Measurements from ENCODE around the gene TSPAN8. TPM values are rescaled to one million over a fixed set of nuclear protein-coding genes. Genes with fewer than 3 reads are reported as not detected.
A peak's percentile ranks its signal among the peaks of the same experiment; 100 is the strongest.
"Not testable (repeated sequence)": the region's sequence is repeated elsewhere in the genome, so short reads cannot be mapped to it uniquely, and the experiment has no call there.

TSPAN8 gene
- total RNA-seq, 2 donors from 2014 or later: 1,490 to 2,025 TPM

DNA sequence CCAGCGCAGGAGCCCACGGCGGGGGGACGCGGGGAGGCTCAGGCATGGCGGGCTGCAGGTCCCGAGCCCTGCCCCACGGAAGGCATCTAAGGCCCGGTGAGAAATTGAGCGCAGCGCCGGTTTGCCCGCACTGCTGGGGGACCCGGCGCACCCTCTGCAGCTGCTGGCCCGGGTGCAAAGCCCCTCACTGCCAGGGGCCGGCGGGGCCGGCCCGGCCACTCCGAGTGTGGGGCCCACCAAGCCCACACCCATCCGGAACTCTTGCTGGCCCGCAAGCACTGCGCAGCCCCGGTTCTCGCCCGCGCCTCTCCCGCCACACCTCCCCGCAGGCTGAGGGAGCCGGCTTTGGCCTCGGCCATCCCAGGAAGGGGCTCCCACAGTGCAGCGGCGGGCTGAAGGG, 8.5 kb upstream of the TSPAN8 start:
- intact Hi-C loops (cut with DNase I, micrococcal nuclease): no loop called here
- DNase-seq (no peak), ATAC-seq (no peak)

DNA sequence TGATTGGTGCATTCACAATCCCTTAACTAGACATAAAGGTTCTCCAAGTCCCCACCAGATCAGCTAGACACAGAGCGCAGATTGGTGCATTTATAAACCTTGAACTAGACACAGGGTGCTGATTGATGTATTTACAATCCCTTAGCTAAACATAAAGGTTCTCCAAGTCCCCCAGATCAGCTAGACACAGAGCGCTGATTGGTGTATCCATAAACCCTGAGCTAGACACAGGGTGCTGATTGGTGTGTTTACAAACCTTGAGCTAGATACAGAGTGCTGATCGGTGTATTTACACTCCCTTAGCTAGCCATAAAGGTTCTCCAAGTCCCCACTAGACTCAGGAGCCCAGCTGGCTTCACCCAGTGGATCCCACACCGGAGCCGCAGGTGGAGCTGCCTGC, 8.0 kb upstream of the TSPAN8 start:
- ATAC-seq; intact Hi-C loops (cut with DNase I, micrococcal nuclease); DNase-seq: not testable (repeated sequence)

DNA sequence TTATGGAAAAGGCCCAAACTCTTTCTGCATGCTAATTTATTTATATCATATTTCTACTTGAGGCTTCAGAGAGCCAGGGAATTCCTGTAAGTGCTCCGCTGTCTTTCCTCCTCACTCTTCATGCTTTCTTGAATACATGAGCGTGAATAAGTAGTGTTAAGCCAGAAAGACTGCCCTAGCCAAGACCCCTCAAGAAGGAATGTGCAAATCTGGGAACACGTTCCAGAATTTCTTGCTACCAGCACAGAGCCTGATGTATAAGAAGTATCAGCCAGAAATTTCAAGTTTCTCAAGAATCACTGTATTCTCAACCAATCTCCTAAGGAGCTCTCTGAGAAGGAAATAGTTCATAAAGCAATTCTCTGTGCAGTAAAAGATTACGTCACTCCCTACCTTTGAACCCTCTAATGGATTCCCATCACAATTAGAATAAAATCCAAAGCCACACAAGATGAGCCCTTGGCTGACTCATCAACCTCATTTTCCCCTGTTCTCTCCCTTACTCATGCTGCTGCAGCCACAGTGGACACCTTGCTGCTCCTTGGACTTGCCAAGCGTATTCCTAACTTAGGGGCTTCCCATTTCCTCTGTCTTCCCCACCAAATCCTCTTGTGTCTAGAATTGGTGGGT, 6.9 kb upstream of the TSPAN8 start:
- ATAC-seq: peak; percentile 65
- intact Hi-C loops (cut with DNase I, micrococcal nuclease): no loop called here
- DNase-seq: peak in 1 of 2 donors; percentile 55

DNA sequence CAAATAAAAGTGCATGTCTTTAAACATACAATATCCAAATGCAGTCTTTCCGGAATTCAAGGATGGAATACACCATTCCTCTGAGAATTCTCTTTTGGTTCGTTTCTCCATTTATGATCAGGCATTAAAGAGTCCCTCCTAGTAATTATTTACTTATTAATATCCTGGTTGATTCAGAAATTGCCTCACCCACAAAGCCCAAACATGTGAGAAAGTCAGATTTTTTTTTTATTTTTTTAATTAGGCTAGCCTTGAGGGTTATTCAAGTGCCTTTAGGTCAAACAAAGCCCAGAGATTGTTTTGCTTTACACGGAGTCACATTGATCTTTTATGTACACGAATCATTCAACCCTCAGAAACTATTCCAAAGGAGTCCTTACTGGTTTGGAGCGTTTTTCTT, 6.4 kb upstream of the TSPAN8 start:
- no peak for DNase-seq
- no peak for ATAC-seq
- intact Hi-C loops (cut with DNase I, micrococcal nuclease): no loop called here

DNA sequence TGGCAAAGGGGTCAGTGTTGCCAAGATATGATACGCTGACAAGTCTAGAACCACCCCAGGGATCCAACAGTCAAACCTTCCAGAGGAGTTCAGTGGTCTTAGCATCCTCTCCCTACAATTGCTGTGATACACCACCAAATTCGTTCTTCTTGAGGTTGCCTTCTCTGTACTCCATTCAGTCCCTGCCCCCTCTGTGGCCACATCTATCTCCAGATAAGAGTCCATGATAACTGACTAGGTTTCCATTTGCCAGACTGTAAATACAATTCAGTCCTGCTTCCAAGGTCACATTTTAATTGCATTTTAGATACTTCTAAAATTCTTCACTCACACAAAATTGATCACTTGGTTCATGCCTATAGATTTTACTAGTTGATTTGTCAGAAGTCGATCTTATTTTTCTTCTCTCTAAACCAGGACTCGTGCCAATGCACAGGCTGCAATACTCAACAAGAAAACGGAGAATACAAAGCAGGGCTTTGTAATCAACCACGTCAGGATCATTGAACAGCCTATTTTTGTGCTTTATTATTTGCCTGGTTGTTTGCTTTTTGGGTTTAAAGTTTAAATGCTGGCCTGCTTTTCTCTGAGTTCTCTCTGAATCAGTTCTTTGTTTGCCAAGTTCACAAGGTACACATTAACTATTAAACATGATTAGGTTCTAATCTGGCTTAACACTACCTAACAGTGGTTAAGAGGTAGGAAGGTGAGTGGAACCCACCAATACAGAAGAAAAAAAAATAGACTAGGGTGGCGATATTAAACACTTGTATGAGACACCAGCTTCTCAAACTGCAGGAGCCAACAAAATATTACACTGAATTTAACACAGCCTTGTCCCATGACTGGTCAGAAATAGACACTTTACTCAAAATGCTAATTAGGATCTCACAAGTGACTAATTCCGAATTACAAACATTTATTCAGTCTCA, 5.3 kb upstream of the TSPAN8 start:
- intact Hi-C loops (cut with DNase I, micrococcal nuclease): no loop called here
- peak; percentile 24 for ATAC-seq
- DNase-seq: peak in 1 of 2 donors; percentile 31

DNA sequence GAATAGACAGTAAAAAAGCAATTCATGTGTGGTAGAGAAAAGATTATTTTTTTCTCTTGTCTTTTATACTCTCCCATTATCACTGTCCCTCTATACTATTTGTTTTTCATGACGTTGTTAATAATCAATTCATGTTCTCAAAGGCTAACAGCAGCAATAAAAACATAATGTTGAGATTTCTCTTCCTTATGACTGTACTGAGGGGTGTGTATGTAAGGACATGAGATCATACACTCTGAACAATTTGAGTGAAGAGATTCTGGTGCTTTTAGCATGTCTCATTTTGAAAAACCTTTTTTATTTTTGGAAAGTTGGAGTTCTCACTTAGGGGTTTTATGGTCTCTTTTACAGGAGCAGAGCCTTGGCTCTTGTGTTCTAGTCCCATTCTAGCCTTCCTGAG, 3.8 kb upstream of the TSPAN8 start:
- peak; percentile 47 for ATAC-seq
- DNase-seq: no peak

DNA sequence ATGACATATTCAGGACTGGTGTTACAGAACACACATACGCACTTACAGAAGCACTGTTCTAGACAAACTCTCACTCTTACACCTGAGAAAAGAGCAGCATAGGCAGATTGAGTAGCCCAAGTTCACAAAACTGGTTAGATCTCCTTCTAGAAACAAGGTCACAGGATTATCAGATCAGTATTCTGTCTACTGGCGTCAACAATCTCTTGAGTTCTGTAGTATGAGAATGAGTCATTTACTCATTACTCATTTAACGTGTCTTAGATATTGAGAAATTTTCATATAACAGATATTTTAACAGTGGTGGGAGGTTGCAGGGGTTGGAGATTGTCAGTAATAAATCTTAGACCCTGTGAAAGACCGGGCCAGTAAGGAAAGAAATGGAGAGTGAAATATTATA, 2.8 kb upstream of the TSPAN8 start:
- no peak for ATAC-seq
- DNase-seq: no peak
- intact Hi-C loops (cut with DNase I, micrococcal nuclease): no loop called here

More for the DNA sequence above, 3.8 kb upstream of the TSPAN8 start:
- intact Hi-C loops (cut with DNase I, micrococcal nuclease): no loop called here

DNA sequence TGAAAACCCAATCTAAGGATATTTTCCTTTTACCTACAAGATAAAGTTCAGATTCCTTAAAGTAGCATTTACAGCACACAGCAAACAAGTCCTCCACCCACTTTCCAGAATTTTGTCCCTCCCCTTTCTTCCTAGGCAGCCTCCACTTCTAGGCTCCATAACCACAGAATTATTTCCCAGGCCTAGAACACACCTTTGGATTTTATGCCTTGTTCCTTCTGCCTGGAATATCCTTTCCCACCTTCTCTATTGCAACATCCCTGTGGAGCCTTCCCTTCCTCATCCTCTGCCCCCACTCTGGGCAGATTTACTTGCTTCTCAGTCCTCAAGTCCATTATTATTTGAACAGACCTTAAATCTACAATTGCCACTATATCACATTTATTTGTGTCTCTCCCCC, 2.1 kb upstream of the TSPAN8 start:
- ATAC-seq (peak; percentile 3), DNase-seq (no peak)
- intact Hi-C loops (cut with DNase I, micrococcal nuclease): no loop called here

DNA sequence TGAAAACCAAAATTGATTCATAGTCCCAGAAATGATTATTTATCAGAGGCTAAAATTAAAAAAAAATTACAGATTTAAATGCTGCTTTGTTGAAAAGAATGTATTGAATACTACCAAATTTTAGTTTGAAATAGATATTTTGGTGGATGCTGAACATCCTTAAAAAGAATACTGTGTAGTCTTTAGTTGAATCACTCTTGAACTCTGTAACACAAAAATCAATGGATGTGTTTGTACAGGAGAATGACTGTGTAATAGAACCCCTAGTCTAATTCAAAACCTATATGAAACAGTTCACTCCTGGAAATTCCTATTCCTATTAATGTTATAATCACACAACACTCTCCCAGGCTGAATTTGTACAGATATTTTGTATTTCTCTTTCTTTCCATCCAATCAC, 1.5 kb upstream of the TSPAN8 start:
- intact Hi-C loops (cut with DNase I, micrococcal nuclease): no loop called here
- ATAC-seq (no peak), DNase-seq (no peak)

DNA sequence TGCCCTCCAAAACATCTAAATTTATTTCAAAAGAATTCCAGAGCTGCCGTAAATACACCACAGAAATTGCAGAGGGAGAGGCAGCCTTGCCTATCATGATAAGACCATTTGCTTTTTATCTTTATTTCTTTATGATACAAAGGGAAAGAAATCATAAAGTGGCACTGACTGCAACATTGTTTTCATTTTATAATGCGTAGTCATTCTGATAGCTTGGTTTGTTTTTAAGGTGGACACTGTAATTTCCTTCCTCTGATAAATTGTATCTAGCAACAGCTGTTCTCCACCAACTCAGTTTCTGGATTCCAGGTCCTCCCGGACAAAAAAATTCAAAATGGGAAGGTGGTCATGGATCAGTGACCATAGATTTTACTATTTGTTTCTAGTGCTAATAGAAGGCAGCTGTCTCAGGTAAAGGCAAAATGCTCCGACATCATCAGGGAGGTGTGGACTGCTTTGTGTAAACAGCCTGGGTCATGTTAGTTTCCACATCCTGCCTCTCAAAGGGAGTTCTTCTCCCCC, 623 bp upstream of the TSPAN8 start:
- DNase-seq (peak in 1 of 2 donors; percentile 38), ATAC-seq (peak; percentile 57)
- intact Hi-C loops (cut with DNase I, micrococcal nuclease): no loop called here

DNA sequence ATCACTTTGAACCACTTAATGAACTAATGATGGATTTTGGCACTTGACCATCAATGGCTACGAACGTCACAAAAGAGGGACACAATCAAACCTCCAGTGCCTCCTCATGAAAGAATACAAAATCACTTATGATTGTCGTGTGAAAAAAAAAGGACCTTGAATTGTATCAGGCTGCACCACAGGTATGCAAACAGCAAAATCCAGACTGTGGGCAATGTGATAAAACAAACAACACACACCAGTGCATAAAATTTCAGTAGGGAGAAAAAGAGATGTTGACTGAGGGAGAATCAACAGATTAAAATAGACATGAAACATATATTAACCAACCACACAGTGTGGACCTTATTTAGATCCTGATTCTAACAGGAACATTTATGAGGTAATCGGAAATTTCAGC, 2.6 kb downstream of the TSPAN8 start:
- no peak for DNase-seq
- intact Hi-C loops (cut with DNase I, micrococcal nuclease): no loop called here
- peak; percentile 14 for ATAC-seq

DNA sequence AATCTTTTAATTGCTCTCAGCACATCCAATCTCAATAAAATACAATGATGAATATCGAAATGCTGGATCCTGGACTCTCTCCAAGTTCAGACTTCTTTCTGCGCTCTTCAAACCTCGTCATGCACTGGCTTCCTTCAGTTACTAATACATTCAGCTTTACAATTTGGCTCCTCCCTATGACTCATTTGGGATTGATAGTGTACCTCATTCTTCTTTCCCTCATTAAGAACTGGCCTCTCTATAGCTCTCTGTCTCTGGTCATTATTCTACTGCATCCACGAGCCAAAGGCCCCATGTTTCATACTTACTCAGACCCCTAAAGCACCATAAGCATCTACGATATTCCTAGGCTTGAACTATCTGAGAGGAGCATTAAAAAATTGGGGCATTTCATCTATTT, 4.9 kb downstream of the TSPAN8 start:
- DNase-seq (no peak), ATAC-seq (peak; percentile 45)
- intact Hi-C loops (cut with DNase I, micrococcal nuclease): no loop called here

DNA sequence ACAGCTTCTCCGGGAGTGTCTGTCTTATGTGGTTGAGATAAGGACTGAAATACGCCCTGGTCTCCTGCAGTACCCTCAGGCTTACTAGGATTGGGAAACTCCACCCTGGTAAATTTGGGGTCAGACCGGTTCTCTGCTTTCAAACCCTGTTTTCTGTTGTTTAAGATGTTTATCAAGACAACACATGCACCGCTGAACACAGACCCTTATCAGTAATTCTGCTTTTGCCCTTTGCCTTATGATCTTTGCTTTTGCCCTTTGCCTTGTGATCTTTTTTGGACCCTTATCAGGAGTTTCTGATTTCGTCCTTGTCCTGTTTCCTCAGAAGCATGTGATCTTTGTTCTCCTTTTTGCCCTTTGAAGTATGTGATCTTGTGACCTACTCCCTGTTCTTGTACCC, 7.8 kb downstream of the TSPAN8 start:
- intact Hi-C loops (cut with DNase I, micrococcal nuclease); ATAC-seq: not testable (repeated sequence)

DNA sequence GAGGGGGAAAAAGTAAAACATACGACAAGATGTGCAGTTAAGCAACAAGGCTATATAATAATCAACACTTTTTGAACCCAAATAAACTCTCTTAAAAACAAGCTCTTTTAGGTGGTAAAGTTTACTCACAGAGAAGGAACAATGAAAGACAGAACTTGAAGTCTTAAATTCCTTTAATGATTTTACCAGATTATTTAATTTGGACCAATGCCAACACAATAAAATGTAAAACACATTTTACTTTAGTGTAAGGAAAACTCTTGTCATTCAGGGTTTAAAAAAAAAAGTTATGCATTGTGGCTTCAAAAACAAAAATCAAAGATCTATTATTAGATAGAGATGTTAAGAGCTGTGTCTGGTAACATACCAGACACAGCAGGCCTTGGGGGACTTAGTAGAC, 13.1 kb downstream of the TSPAN8 start:
- peak; percentile 20 for ATAC-seq
- intact Hi-C loops (cut with DNase I, micrococcal nuclease): no loop called here
- no peak for DNase-seq

More for the DNA sequence above, 7.8 kb downstream of the TSPAN8 start:
- DNase-seq: not testable (repeated sequence)

DNA sequence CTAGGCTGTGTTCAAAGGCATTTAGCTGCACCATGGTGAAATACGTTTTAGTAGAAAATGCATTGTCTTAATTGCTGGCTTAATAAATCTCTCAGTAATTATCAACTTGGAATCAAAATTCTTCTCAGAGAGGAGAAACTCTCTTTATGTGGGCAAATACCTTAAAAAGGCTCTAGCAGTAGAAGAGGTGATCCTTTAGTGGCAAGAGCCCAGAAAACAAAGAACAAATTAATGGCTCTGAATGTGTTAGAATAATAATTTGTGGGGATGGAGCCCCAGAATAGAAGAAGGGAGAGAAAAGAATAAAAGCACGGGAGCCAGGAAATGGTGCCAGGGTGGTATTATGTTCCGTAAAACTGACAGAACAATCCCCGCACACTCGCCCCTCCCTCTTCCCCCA, 14.8 kb downstream of the TSPAN8 start:
- no peak for DNase-seq
- ATAC-seq: no peak
- intact Hi-C loops (cut with DNase I, micrococcal nuclease): no loop called here

DNA sequence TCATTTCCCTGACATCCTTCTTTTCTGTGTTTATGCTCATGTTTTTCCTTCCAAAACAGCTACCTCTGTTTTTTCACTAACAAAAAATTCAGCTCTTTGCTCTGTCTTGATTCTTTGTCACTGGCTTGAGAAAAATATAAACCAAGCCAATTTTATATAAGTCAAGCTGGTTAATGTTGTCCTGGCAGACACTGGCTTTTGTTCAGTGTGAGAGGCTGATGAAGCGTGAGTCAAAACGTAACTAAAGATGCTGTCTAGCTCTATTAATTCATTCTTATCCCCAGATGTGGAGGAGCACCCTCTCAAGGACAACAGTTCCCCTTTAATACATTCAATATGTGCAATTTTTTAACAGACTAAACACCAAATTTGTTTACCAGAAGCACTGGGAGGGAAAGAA, 15.8 kb downstream of the TSPAN8 start:
- intact Hi-C loops (cut with DNase I, micrococcal nuclease): no loop called here
- DNase-seq (no peak), ATAC-seq (no peak)

DNA sequence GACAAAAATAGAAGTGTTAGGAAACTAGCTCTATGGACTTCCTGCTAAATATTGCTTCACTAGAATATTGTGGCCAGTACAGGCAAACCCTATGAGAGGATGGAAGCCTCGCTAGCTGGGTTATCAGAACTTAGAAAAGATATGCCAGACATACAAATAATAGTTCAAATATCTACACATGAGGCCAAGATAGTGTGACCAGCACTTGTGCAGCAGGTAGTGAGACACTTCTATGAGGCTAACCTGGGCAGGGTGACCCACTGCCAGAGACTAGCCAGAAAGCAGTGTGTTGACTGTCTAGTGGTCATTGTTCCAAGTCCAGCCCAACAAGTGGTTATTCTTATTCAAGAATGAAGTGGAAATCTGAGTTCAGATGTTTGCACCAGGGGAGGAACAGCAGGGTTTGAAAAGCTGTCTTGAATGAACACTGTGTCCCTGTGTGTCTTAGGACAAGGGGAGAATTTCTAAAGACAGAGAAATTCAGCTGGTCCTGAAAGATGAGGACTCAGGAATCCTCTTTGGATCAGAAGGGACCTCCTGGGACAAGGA, 16.3 kb downstream of the TSPAN8 start:
- DNase-seq (no peak), ATAC-seq (no peak)
- intact Hi-C loops (cut with DNase I, micrococcal nuclease): no loop called here

DNA sequence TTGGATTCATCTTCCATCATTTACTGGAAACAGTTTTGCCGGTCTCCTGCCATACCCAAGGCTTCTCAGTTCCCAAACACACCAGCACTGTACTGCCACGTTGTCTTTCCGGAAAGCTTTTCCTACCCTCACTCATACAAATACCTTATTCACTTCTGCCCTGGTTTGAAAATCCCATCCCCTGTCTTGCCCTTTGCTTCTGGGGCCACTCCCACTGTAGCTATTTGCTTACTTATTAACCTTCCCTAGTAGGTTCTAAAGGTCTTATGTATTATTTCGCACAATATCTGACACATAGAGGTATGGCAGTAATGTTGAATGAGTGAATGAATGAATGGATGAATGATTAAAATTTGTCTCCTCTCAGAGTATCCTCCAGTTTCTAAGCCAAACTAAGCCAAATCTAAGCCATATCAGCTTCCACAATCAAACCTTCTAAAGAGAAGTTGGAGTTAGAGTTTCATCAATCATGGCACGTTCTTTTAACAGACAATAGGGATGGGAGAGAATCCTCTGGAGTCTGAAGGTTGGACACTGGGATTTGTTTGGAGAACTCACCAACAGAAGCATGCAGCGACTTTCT, 18.6 kb downstream of the TSPAN8 start:
- intact Hi-C loops (cut with DNase I, micrococcal nuclease): no loop called here
- peak; percentile 86 for ATAC-seq
- DNase-seq: peak in 1 of 2 donors; percentile 48

DNA sequence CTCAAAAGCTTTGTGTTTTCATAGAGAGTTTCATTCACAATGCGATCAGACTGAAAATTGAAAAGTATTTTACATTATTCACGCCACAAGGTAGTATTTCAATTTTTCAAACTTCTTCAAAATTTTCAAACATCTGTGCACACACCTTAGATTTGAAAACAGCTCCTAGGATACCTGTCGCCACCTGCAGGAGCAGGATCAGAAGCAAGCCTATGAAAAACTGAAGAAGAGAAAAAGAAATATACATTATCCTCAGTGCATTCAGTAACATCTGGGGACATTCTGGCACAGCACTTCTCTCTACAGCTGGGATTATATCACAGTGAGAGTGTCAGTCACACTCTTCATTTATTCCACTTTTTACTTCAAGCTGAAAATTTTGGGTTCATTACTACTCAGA, 19.8 kb downstream of the TSPAN8 start:
- intact Hi-C loops (cut with DNase I, micrococcal nuclease): no loop called here
- no peak for DNase-seq
- no peak for ATAC-seq

Data from left colon (tissue), 2 donors.